HG03378 (cell line): ENCODE results near the gene ZNF432.

Source experiments
- ATAC-seq: cut with Tn5 transposase; IDR thresholded peaks from one replicate; pipeline ENCODE4 v1.9.1; 2021; ENCODE audit warnings: mild to moderate bottlenecking, moderate library complexity; ENCODE audit not compliant: unreplicated experiment

The ZNF432 gene

GRCh38 chr19:52010674-52011073 lies 38.0 kb downstream of the ZNF432 start:
- ATAC-seq, result no peak

- peak; percentile 70 for ATAC-seq
Observed at GRCh38 chr19:52007806-52008557, 40.7 kb downstream of the ZNF432 start, which contains the start of gene ZNF615. ZNF615 (minus strand) TSS chr19:52008211; CDS start chr19:52003711, 4,500 bp downstream.

GRCh38 chr19:52007451-52007805 lies 41.2 kb downstream of the ZNF432 start:
- ATAC-seq, result no peak

GRCh38 chr19:51994048-51994644 lies 54.5 kb downstream of the ZNF432 start:
- no peak for ATAC-seq

GRCh38 chr19:51993422-51993821 lies 55.2 kb downstream of the ZNF432 start:
- ATAC-seq, result no peak

- ATAC-seq, result peak; percentile 85
Observed at GRCh38 chr19:51986309-51987291, 62.0 kb downstream of the ZNF432 start, which contains the start of gene ZNF350. ZNF350 (minus strand) TSS chr19:51986840; CDS start chr19:51974360, 12,480 bp downstream.

GRCh38 chr19:51983361-51983760 lies 65.3 kb downstream of the ZNF432 start:
- ATAC-seq, result no peak
